NCI-H1694 (cell line): ENCODE results near the gene PLIN5.

Experiments used
- DNase-seq: peaks from one replicate; lab custom pipeline; 2025; lab: John Stamatoyannopoulos, UW

PLIN5 gene

GRCh38 chr19:4534836-4535658, at the start of gene PLIN5:
PLIN5 (minus strand) TSS chr19:4535224; CDS start chr19:4534074, 1,150 bp downstream.
- DNase-seq = peak; percentile 61

GRCh38 chr19:4583961-4584669, 49.1 kb upstream of the PLIN5 start:
- DNase-seq = no peak

GRCh38 chr19:4582980-4583842, 48.2 kb upstream of the PLIN5 start:
- DNase-seq = no peak

GRCh38 chr19:4581666-4582553, 46.9 kb upstream of the PLIN5 start:
- no peak for DNase-seq

- DNase-seq = no peak
Measured at GRCh38 chr19:4580961-4581665, 46.1 kb upstream of the PLIN5 start.

- peak; percentile 35 for DNase-seq
Measured at GRCh38 chr19:4580021-4580901, 45.2 kb upstream of the PLIN5 start.

GRCh38 chr19:4579389-4579788, 44.4 kb upstream of the PLIN5 start:
- DNase-seq = no peak

GRCh38 chr19:4578552-4579248, 43.7 kb upstream of the PLIN5 start:
- no peak for DNase-seq

- no peak for DNase-seq
Measured at GRCh38 chr19:4577020-4577782, 42.2 kb upstream of the PLIN5 start.

- DNase-seq = no peak
Measured at GRCh38 chr19:4576016-4576933, 41.3 kb upstream of the PLIN5 start.

- DNase-seq = no peak
Measured at GRCh38 chr19:4575267-4576015, 40.4 kb upstream of the PLIN5 start.

GRCh38 chr19:4573682-4574081, 38.7 kb upstream of the PLIN5 start:
- DNase-seq = no peak

- no peak for DNase-seq
Measured at GRCh38 chr19:4571305-4571917, 36.4 kb upstream of the PLIN5 start.

- DNase-seq = no peak
Measured at GRCh38 chr19:4570916-4571304, 35.9 kb upstream of the PLIN5 start.

- DNase-seq = no peak
Measured at GRCh38 chr19:4570402-4570801, 35.4 kb upstream of the PLIN5 start.

GRCh38 chr19:4568886-4569285, 33.9 kb upstream of the PLIN5 start:
- DNase-seq = no peak
